ENCODE results near the gene ACTRT3.

ACTRT3 gene

DNA sequence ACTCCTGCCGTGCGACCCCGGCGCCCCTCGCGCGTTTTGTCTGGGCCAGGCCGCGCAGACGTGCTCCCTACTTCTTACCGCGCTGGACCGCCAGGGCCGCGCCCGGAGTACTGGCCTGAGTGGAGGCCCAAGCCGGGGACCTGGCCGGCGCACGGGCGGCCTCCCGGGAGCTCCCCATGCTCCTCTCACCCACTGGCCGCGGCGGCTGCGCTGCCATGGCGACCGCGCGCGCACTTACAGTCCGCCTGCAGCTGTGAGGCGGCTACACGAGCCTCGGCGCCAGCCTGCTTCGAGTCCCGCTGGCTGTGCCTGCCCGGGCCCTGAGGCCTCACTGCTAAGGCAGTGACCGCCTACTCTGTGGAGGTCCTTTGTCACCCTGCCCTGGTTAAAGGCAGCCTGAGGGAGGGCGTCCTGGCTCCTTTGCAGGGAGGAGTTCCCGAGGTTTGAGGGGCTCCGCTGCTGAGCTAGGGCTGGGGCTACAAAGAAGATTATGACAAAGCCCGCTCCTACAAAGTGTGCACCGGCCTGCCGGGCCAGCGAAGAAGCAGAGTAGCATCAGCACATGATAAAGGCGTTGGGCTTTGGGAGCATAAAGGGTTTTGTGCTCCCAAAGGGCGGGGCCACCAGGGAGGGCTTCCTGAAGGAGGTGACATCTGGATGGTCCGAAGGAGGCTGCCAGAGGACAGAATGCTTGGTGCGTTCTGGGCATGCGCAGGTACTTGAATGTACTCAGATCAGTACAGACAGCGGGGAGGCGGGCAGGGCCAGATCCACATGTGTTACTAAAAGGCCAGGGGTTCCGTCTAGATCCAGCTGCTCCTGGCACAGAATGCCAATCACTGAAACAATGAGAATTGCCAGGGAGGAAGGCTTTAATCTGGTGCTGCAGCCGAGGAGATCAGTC, 43.2 kb upstream of the ACTRT3 start, which contains the start of the genes LRRC34 and LRRIQ4:
LRRC34 (minus strand) TSS at position 573 of the 904 bp plus-strand sequence; CDS start at position 217, 356 bp downstream.
LRRIQ4 (plus strand) TSS at position 539 of the 904 bp plus-strand sequence. CDS start 9,052 bp downstream, outside the sequence.
- peaks cover 9% of the 10 kb centered on the region for H3K4me1 Mint-ChIP-seq
- H3K27ac Mint-ChIP-seq: peak within 1 kb of the TSS; percentile 78 to 90 (median 85)
- H3K27me3 Mint-ChIP-seq (ENCODE audit: low read depth): no peaks in the 10 kb centered on the region
- peaks cover 16% of the 10 kb centered on the region for H3K9me3 Mint-ChIP-seq
- no peaks in the 10 kb centered on the region for H3K36me3 Mint-ChIP-seq (ENCODE audit: low read depth)
- TF ChIP-seq, protein P1, sequence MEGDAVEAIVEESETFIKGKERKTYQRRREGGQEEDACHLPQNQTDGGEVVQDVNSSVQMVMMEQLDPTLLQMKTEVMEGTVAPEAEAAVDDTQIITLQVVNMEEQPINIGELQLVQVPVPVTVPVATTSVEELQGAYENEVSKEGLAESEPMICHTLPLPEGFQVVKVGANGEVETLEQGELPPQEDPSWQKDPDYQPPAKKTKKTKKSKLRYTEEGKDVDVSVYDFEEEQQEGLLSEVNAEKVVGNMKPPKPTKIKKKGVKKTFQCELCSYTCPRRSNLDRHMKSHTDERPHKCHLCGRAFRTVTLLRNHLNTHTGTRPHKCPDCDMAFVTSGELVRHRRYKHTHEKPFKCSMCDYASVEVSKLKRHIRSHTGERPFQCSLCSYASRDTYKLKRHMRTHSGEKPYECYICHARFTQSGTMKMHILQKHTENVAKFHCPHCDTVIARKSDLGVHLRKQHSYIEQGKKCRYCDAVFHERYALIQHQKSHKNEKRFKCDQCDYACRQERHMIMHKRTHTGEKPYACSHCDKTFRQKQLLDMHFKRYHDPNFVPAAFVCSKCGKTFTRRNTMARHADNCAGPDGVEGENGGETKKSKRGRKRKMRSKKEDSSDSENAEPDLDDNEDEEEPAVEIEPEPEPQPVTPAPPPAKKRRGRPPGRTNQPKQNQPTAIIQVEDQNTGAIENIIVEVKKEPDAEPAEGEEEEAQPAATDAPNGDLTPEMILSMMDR (IDR thresholded peaks at IDR 0.05; ENCODE audit: unreplicated experiment in 3 of 3): no peak
- H3K4me3 Mint-ChIP-seq: peak within 1 kb of the TSS; percentile 80 to 94 (median 90)

DNA sequence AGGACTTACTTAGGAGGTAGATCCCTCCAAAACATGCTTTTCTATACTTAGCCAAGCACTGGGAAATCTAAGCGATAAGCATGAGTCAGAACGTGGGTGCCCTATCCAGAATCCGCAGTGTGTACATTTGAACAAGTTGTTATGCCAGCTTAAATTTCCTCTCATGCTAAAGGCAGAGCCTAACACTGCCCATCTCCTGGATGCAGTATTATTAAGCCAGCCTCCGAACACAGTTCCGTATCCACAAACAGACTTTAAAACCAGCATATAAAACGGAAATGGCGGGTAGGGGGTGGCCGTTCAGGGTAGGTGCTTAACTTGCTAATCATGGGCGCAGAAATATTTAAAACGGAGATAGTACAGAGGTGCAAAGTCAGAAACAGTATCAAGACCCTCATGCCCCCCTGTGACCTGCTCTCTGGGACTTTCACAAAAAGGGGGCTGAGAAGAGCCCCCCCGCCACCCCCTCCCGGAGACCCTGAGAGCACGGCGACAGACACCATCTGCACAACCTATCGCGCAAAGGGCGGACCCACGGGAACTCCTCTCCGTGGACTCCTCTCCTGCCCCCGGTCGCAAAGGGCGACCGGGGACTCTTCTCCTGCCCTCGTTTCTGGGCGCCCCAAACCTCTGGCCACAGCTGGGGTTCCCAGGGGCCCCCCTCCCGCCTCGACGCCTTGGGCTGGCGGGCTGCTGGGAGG, 42.4 kb upstream of the ACTRT3 start:
- H3K9me3 Mint-ChIP-seq: peaks cover 16% of the 10 kb centered on the region
- peak overlapping the region; percentile 78 to 90 (median 85) for H3K27ac Mint-ChIP-seq

DNA sequence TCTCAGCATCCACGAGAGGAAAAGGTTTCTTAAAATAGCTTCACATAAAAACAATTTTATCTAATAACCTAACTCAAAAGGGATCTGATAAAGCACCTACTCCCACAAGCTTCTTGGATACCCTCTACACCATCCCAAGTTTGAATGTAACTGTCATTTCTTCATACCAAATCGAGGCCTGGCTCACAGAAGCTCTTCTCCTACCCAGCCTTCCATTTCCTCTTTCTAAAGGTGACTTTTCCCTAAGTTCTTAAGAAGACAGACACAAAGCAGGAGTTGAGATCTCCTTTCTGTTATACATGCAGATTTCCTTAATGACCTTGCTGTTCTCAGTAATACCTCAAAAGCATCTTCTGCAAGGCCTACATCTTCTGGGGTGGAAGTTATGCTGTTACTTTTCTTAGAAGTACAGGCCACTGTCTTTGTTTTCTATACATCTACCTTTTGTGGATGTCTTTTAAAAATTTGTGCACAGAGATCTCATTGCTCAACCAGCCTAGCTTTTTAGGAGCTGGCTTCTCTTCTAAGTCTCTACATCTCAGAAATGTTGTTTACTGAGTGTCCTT, 40.0 kb upstream of the ACTRT3 start:
- TF ChIP-seq, protein P1 (IDR thresholded peaks at IDR 0.05; ENCODE audit: unreplicated experiment in 3 of 3): no peak
- Mint-ChIP-seq H3K9me3 (peaks cover 5% of the 10 kb centered on the region), H3K27ac (no peak overlapping the region), H3K36me3 (ENCODE audit: low read depth) (no peaks in the 10 kb centered on the region), H3K27me3 (ENCODE audit: low read depth) (no peaks in the 10 kb centered on the region), H3K4me3 (no peak overlapping the region), H3K4me1 (peaks cover 9% of the 10 kb centered on the region)

More for the DNA sequence above, 42.4 kb upstream of the ACTRT3 start:
- Mint-ChIP-seq H3K27me3 (ENCODE audit: low read depth) (no peaks in the 10 kb centered on the region), H3K4me3 (peak overlapping the region; percentile 80 to 94 (median 90)), H3K4me1 (peaks cover 9% of the 10 kb centered on the region), H3K36me3 (ENCODE audit: low read depth) (no peaks in the 10 kb centered on the region)
- TF ChIP-seq, protein P1 (IDR thresholded peaks at IDR 0.05; ENCODE audit: unreplicated experiment in 3 of 3): no peak

DNA sequence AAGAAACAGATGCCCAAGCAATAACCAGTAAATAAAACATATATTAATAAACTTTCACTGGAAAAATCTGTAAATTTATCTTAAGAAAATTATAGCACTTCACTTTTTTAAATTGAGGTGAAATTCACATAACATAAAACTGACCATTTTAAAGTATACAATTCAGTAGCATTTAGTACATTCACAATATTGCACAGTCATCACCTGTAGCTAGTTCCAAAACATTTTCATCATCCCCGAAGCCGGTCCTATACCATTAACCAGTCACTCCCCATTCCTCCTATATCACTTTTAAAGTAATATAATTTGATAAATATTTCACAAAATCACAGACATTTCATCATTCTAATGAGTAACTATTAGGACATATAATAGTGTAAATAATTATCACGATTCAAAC, 35.3 kb upstream of the ACTRT3 start:
- TF ChIP-seq, protein P1 (IDR thresholded peaks at IDR 0.05; ENCODE audit: unreplicated experiment in 3 of 3): no peak
- no peaks in the 10 kb centered on the region for H3K4me1 Mint-ChIP-seq
- no peaks in the 10 kb centered on the region for H3K9me3 Mint-ChIP-seq
- no peak overlapping the region for H3K4me3 Mint-ChIP-seq
- no peak overlapping the region for H3K27ac Mint-ChIP-seq
- peaks cover 8% of the 10 kb centered on the region for H3K36me3 Mint-ChIP-seq (ENCODE audit: low read depth)
- no peaks in the 10 kb centered on the region for H3K27me3 Mint-ChIP-seq (ENCODE audit: low read depth)

DNA sequence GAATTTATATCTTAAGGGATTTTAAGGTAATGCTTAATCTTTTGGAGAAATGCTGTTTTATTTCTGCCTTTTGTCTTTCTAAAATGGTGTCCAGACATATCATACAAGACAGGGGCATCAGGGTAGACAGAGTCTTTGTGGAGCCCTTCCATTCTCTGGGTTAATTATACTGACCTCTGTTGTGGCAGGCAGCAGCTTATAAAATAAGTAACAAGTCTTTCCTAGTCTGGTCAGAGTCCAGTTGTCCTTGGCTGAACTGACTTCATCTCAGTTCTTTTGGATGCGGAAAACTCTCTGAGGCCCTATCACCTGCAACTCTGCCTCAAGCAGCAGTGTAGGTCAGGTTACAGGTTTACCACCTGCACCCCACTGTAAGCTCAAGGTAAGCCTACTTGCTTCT, 23.0 kb upstream of the ACTRT3 start:
- Mint-ChIP-seq H3K4me3 (no peak overlapping the region), H3K4me1 (no peaks in the 10 kb centered on the region), H3K27ac (peak overlapping the region in 1 of 3 experiments; percentile 7), H3K9me3 (no peaks in the 10 kb centered on the region), H3K27me3 (ENCODE audit: low read depth) (no peaks in the 10 kb centered on the region), H3K36me3 (ENCODE audit: low read depth) (peaks cover 16% of the 10 kb centered on the region)
- TF ChIP-seq, protein P1 (IDR thresholded peaks at IDR 0.05; ENCODE audit: unreplicated experiment in 3 of 3): no peak

All from nephron (organoid).